SK-N-SH (cell line): Measurements from ENCODE around the gene B3GALT5. TPM values are rescaled to one million over a fixed set of nuclear protein-coding genes. Genes with fewer than 3 reads are reported as not detected.

Experiments
- CTCF ChIA-PET: fragments of 300-600, 350-600 bp; formaldehyde crosslinking; extraction: SDS; loops from one replicate; lab custom pipeline; 2021; lab: Yijun Ruan, JAX
- POLR2A ChIA-PET: fragments of 350-600 bp; sonication (Branson Sonifier 250); formaldehyde crosslinking; extraction: SDS; loops from one replicate; lab custom pipeline; 2020; ENCODE audit warnings: antibody characterized with exemption, inconsistent platforms; lab: Yijun Ruan, JAX
- DNase-seq: peaks from one replicate; pipeline ENCODE4 v3.0.0; 2012
- H2AFZ ChIP-seq: fragments of 200-600 bp; sonication (generic); 2 replicates; pipeline ENCODE4 v1.8.1; 2016; ENCODE audit warnings: antibody characterized with exemption, mild to moderate bottlenecking, low read depth
- H3F3A ChIP-seq: fragments of 200-600 bp; sonication (generic); replicated peaks from 2 replicates; pipeline ENCODE3; 2016; ENCODE audit warnings: antibody characterized with exemption, mild to moderate bottlenecking; ENCODE audit not compliant: insufficient read depth
- H3K27ac ChIP-seq, 2 experiments: fragments of 200-500 bp in 1 of 2; fragments of 200-600 bp in 1 of 2; sonication (Bioruptor generic) in 1 of 2; sonication (generic), shearing (Covaris generic) in 1 of 2; 2 replicates each; pipeline versions ENCODE4 v1.5.1 to v1.6.1; 2014 to 2016; ENCODE audit warnings: low read depth in 2 of 2, inconsistent platforms in 1 of 2, low read length in 1 of 2, mild to moderate bottlenecking in 1 of 2, mixed read lengths in 1 of 2
- H3K27me3 ChIP-seq: fragments of 200-600 bp; sonication (generic), shearing (Covaris generic); 2 replicates; pipeline ENCODE4 v1.6.1; 2016; ENCODE audit warnings: mixed run types; ENCODE audit not compliant: insufficient read depth
- H3K36me3 ChIP-seq, 2 experiments: fragments of 200-500 bp in 1 of 2; fragments of 200-600 bp in 1 of 2; sonication (Bioruptor generic) in 1 of 2; sonication (generic) in 1 of 2; replicated peaks in 1 of 2; 2 replicates each; pipeline versions ENCODE3 to v1.5.1; 2014 to 2016; ENCODE audit warnings: low read length in 1 of 2, mild to moderate bottlenecking in 1 of 2; ENCODE audit not compliant: insufficient read depth in 2 of 2, control insufficient read depth in 1 of 2
- H3K4me1 ChIP-seq, 2 experiments: fragments of 200-500 bp in 1 of 2; fragments of 200-600 bp in 1 of 2; sonication (Bioruptor generic) in 1 of 2; sonication (generic), shearing (Covaris generic) in 1 of 2; 2 replicates each; pipeline versions ENCODE4 v1.5.1 to v1.6.1; 2014 to 2016; ENCODE audit warnings: low read depth in 1 of 2, low read length in 1 of 2, mixed run types in 1 of 2; ENCODE audit not compliant: insufficient read depth in 2 of 2, control insufficient read depth in 1 of 2
- H3K4me2 ChIP-seq: fragments of 200-600 bp; sonication (generic), shearing (Covaris generic); 2 replicates; pipeline ENCODE4 v1.6.1; 2017; ENCODE audit warnings: mixed run types
- H3K4me3 ChIP-seq, 2 experiments: fragments of 200-500 bp in 1 of 2; fragments of 200-600 bp in 1 of 2; sonication (Bioruptor generic) in 1 of 2; sonication (generic), shearing (Covaris generic) in 1 of 2; 2 replicates each; pipeline versions ENCODE4 v1.5.1 to v1.8.1; 2014 to 2016; ENCODE audit warnings: low read depth in 2 of 2, inconsistent platforms in 1 of 2, low read length in 1 of 2, mild to moderate bottlenecking in 1 of 2, mixed read lengths in 1 of 2, moderate library complexity in 1 of 2
- H3K79me2 ChIP-seq: fragments of 200-600 bp; sonication (generic); 2 replicates; pipeline ENCODE4 v1.8.1; 2017; ENCODE audit warnings: mild to moderate bottlenecking; ENCODE audit not compliant: insufficient read depth
- H3K9ac ChIP-seq: fragments of 200-600 bp; sonication (generic); 2 replicates; pipeline ENCODE4 v1.6.1; 2017; ENCODE audit warnings: mixed run types
- H3K9me2 ChIP-seq: fragments of 200-600 bp; sonication (generic); 2 replicates; pipeline ENCODE4 v1.6.1; 2017; ENCODE audit warnings: mixed run types
- H3K9me3 ChIP-seq: fragments of 200-600 bp; sonication (generic); 2 replicates; pipeline ENCODE4 v1.6.1; 2017; ENCODE audit warnings: mixed run types, mild to moderate bottlenecking, moderate library complexity
- H4K20me1 ChIP-seq: fragments of 200-600 bp; sonication (generic); 2 replicates; pipeline ENCODE4 v1.6.1; 2017; ENCODE audit warnings: mild to moderate bottlenecking, mixed run types; ENCODE audit not compliant: insufficient read depth
- CHD2 ChIP-seq: fragments of 150-350 bp; IDR thresholded peaks from 2 replicates; pipeline ENCODE4 v1.6.1; 2018; ENCODE audit warnings: low read length; ENCODE audit not compliant: partially characterized antibody
- EP300 ChIP-seq, 2 experiments: IDR thresholded peaks; 2 replicates each; pipeline versions ENCODE4 v1.4.0 to v1.6.1; 2012; ENCODE audit warnings: borderline replicate concordance in 1 of 2, low read depth in 1 of 2, low read length in 1 of 2
- EZH2phosphoT487 ChIP-seq: fragments of 200-600 bp; sonication (generic); IDR thresholded peaks from 2 replicates; pipeline ENCODE4 v1.6.1; 2017; ENCODE audit warnings: low read depth, mixed run types, mild to moderate bottlenecking, antibody characterized with exemption, moderate library complexity, borderline replicate concordance
- FOXJ3 ChIP-seq: sonication (generic); formaldehyde crosslinking; IDR thresholded peaks from 2 replicates; pipeline ENCODE4 v1.5.1; 2020; ENCODE audit warnings: mild to moderate bottlenecking, missing genetic modification reagents
- GABPA ChIP-seq: IDR thresholded peaks from 2 replicates; pipeline ENCODE4 v1.4.0; 2012; ENCODE audit warnings: low read depth, mild to moderate bottlenecking
- GATA2 ChIP-seq: sonication (generic); formaldehyde crosslinking; IDR thresholded peaks from 2 replicates; pipeline ENCODE4 v1.5.0; 2020; ENCODE audit warnings: mild to moderate bottlenecking, missing genetic modification reagents
- JUND ChIP-seq: IDR thresholded peaks from 2 replicates; pipeline ENCODE4 v1.4.0; 2012
- MEF2A ChIP-seq: IDR thresholded peaks from 2 replicates; pipeline ENCODE4 v1.4.0; 2012; ENCODE audit warnings: low read depth, borderline replicate concordance
- NFIC ChIP-seq: IDR thresholded peaks from 2 replicates; pipeline ENCODE4 v1.4.0; 2012; ENCODE audit warnings: borderline replicate concordance
- NRF1 ChIP-seq: IDR thresholded peaks from 2 replicates; pipeline ENCODE4 v1.6.1; 2012; ENCODE audit warnings: low read depth, mild to moderate bottlenecking, low read length
- POLR2AphosphoS5 ChIP-seq: IDR thresholded peaks from 2 replicates; pipeline ENCODE4 v1.6.1; 2012; ENCODE audit warnings: low read depth, low read length
- USF1 ChIP-seq: IDR thresholded peaks from 2 replicates; pipeline ENCODE4 v1.4.0; 2012; ENCODE audit warnings: low read depth, borderline replicate concordance
- YY1 ChIP-seq: IDR thresholded peaks from 2 replicates; pipeline ENCODE4 v1.4.0; 2012; ENCODE audit warnings: low read depth, mild to moderate bottlenecking
- WGBS: methylation state at CpG from one replicate; pipeline ENCODE4 v1.1.6; 2017; ENCODE audit warnings: low lambda C conversion rate; 5-methylcytosine and 5-hydroxymethylcytosine counted together
- polyA plus RNA-seq, 3 experiments: library from polyadenylated mRNA; depleted of rRNA; stranded (reverse); fragments of >200 nt; gene quantifications; 2 replicates each; pipeline ENCODE4 v1.2.3, GENCODE V29; 2012
- TF ChIP-seq, protein P1 (sequence below): IDR thresholded peaks from 2 replicates; pipeline ENCODE4 v1.6.1; 2012; ENCODE audit warnings: mild to moderate bottlenecking, low read depth, low read length, moderate library complexity
- TF ChIP-seq, protein P2 (sequence below): fragments of 150-350 bp; IDR thresholded peaks from 2 replicates; pipeline ENCODE4 v1.6.1; 2016; ENCODE audit warnings: mild to moderate bottlenecking, low read depth, low read length
- TF ChIP-seq, protein P3 (sequence below): fragments of 200-600 bp; sonication (generic); IDR thresholded peaks from 2 replicates; pipeline ENCODE4 v1.6.1; 2017; ENCODE audit warnings: antibody characterized with exemption, mild to moderate bottlenecking, moderate library complexity

The B3GALT5 gene
- polyA plus RNA-seq, 1 of the 3 experiments (the other 2 are of a cell fraction) = 0.35 TPM

DNA sequence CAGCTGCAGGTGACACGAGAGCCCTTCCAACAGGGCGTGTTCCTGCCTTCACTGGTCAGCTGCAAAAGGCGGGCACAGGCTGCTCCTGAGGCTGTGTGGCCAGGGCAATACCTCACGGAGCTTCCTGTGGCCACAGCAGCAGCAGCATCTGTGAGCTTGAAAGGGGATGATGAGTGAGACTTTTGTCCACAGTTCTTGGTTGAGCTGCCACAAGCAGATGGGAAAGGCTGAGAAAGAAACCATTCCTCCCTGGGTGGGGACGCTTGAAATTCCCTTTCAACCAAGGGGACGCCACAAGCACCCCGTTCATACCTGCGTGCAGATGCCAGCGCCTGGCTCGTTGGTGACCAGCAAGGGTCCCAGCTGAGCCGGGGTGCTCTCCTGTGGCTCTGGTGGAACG lies 37.6 kb downstream of the B3GALT5 start:
- POLR2A ChIA-PET = interaction anchor here (0.6 kb wide), 1 partner anchor 1263 kb away, joined by 3 read pairs; no protein-coding TSS in a partner anchor
- H3K9ac ChIP-seq = no peak overlapping the region
- no peaks in the 10 kb centered on the region for H3K36me3 ChIP-seq

More for the DNA sequence above, 37.6 kb downstream of the B3GALT5 start:
- no peak overlapping the region for H2AFZ ChIP-seq
- H3K27me3 ChIP-seq = no peaks in the 10 kb centered on the region
- no peak for DNase-seq
- H3K9me2 ChIP-seq = no peaks in the 10 kb centered on the region
- H3K79me2 ChIP-seq = no peaks in the 10 kb centered on the region
- 53% methylated on average over 10 of the region's 12 CpGs for WGBS
- H4K20me1 ChIP-seq = no peaks in the 10 kb centered on the region
- H3K4me2 ChIP-seq = no peak overlapping the region
- TF ChIP-seq FOXJ3 (CRISPR knock-in tag) (no peak), NFIC (no peak), EP300 (IDR thresholded peaks at IDR 0.05; ENCODE audit: borderline replicate concordance in 1 of 2, low read depth in 1 of 2, low read length in 1 of 2) (no peak), NRF1 (no peak), MEF2A (no peak), USF1 (no peak), YY1 (no peak), GATA2 (no peak), POLR2AphosphoS5 (no peak), GABPA (no peak), CHD2 (no peak), EZH2phosphoT487 (no peak), JUND (no peak)
- TF ChIP-seq, protein P1, sequence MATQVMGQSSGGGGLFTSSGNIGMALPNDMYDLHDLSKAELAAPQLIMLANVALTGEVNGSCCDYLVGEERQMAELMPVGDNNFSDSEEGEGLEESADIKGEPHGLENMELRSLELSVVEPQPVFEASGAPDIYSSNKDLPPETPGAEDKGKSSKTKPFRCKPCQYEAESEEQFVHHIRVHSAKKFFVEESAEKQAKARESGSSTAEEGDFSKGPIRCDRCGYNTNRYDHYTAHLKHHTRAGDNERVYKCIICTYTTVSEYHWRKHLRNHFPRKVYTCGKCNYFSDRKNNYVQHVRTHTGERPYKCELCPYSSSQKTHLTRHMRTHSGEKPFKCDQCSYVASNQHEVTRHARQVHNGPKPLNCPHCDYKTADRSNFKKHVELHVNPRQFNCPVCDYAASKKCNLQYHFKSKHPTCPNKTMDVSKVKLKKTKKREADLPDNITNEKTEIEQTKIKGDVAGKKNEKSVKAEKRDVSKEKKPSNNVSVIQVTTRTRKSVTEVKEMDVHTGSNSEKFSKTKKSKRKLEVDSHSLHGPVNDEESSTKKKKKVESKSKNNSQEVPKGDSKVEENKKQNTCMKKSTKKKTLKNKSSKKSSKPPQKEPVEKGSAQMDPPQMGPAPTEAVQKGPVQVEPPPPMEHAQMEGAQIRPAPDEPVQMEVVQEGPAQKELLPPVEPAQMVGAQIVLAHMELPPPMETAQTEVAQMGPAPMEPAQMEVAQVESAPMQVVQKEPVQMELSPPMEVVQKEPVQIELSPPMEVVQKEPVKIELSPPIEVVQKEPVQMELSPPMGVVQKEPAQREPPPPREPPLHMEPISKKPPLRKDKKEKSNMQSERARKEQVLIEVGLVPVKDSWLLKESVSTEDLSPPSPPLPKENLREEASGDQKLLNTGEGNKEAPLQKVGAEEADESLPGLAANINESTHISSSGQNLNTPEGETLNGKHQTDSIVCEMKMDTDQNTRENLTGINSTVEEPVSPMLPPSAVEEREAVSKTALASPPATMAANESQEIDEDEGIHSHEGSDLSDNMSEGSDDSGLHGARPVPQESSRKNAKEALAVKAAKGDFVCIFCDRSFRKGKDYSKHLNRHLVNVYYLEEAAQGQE = no peak
- TF ChIP-seq, protein P2, sequence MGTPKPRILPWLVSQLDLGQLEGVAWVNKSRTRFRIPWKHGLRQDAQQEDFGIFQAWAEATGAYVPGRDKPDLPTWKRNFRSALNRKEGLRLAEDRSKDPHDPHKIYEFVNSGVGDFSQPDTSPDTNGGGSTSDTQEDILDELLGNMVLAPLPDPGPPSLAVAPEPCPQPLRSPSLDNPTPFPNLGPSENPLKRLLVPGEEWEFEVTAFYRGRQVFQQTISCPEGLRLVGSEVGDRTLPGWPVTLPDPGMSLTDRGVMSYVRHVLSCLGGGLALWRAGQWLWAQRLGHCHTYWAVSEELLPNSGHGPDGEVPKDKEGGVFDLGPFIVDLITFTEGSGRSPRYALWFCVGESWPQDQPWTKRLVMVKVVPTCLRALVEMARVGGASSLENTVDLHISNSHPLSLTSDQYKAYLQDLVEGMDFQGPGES = no peak
- TF ChIP-seq, protein P3, sequence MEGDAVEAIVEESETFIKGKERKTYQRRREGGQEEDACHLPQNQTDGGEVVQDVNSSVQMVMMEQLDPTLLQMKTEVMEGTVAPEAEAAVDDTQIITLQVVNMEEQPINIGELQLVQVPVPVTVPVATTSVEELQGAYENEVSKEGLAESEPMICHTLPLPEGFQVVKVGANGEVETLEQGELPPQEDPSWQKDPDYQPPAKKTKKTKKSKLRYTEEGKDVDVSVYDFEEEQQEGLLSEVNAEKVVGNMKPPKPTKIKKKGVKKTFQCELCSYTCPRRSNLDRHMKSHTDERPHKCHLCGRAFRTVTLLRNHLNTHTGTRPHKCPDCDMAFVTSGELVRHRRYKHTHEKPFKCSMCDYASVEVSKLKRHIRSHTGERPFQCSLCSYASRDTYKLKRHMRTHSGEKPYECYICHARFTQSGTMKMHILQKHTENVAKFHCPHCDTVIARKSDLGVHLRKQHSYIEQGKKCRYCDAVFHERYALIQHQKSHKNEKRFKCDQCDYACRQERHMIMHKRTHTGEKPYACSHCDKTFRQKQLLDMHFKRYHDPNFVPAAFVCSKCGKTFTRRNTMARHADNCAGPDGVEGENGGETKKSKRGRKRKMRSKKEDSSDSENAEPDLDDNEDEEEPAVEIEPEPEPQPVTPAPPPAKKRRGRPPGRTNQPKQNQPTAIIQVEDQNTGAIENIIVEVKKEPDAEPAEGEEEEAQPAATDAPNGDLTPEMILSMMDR = no peak
- H3K9me3 ChIP-seq = no peaks in the 10 kb centered on the region
- H3F3A ChIP-seq = no peaks in the 10 kb centered on the region
- H3K27ac ChIP-seq = no peak overlapping the region
- no peak overlapping the region for H3K4me3 ChIP-seq
- CTCF ChIA-PET = no interaction called here
- no peaks in the 10 kb centered on the region for H3K4me1 ChIP-seq
